PC-3 (cell line): ENCODE results near the gene SLC17A7. TPM values are rescaled to one million over a fixed set of nuclear protein-coding genes. Genes with fewer than 3 reads are reported as not detected.

Experiments used
- ATAC-seq: fragments of 200-7000 bp; cut with Tn5 transposase; 2 replicates; pipeline ENCODE4 v1.9.1; 2020; ENCODE audit warnings: mild to moderate bottlenecking, moderate library complexity
- BruUV-seq: library from RNA; stranded (reverse); fragments of 400-500 nt; replicated peaks from 2 replicates; lab custom pipeline; 2021; lab: Mats Ljungman, UMichigan
- CTCF ChIA-PET: fragments of 300-600 bp; sonication (Branson Sonifier 250); formaldehyde crosslinking; loops from one replicate; lab custom pipeline; 2022; ENCODE audit warnings: antibody characterized with exemption; lab: Charles Lee
- POLR2A ChIA-PET: fragments of 300-600 bp; sonication (Branson Sonifier 250); formaldehyde crosslinking; loops from one replicate; lab custom pipeline; 2022; ENCODE audit warnings: antibody characterized with exemption; ENCODE audit not compliant: unreplicated experiment; lab: Charles Lee
- DNase-seq: peaks from one replicate; pipeline ENCODE4 v3.0.0-alpha.2; 2015
- H2AFZ ChIP-seq: fragments of 300-600 bp; sonication (generic); 2 replicates; pipeline ENCODE4 v1.6.0; 2016; ENCODE audit warnings: antibody characterized with exemption, low read length
- H3F3A ChIP-seq: fragments of 300-600 bp; sonication (generic); one replicate; pipeline ENCODE4 v1.6.0; 2017; ENCODE audit warnings: antibody characterized with exemption, low read length, control low read depth, mild to moderate bottlenecking; ENCODE audit not compliant: unreplicated experiment
- H3K27ac ChIP-seq: fragments of 300-600 bp; sonication (generic); 2 replicates; pipeline ENCODE4 v1.5.1; 2016; ENCODE audit warnings: mild to moderate bottlenecking, low read length
- H3K27me3 ChIP-seq: fragments of 300-600 bp; sonication (generic); 2 replicates; pipeline ENCODE4 v1.6.1; 2016; ENCODE audit warnings: low read length, mixed read lengths
- H3K36me3 ChIP-seq: fragments of 300-600 bp; sonication (generic); 2 replicates; pipeline ENCODE4 v1.6.1; 2016; ENCODE audit warnings: low read depth, mixed run types, low read length, mixed read lengths
- H3K4me1 ChIP-seq: fragments of 300-600 bp; sonication (generic); 2 replicates; pipeline ENCODE4 v1.5.1; 2016; ENCODE audit warnings: low read length; ENCODE audit not compliant: insufficient read depth
- H3K4me2 ChIP-seq: fragments of 300-600 bp; sonication (generic); 2 replicates; pipeline ENCODE4 v1.6.0; 2016; ENCODE audit warnings: low read length
- H3K4me3 ChIP-seq: fragments of 300-600 bp; sonication (generic); 2 replicates; pipeline ENCODE4 v1.5.1; 2016; ENCODE audit warnings: mild to moderate bottlenecking, low read length, mixed read lengths
- H3K79me2 ChIP-seq: fragments of 300-600 bp; sonication (generic); 2 replicates; pipeline ENCODE4 v1.6.1; 2017; ENCODE audit warnings: low read length, mixed read lengths
- H3K9ac ChIP-seq: fragments of 300-600 bp; sonication (generic); 2 replicates; pipeline ENCODE4 v1.6.0; 2016; ENCODE audit warnings: mild to moderate bottlenecking, low read length
- H3K9me2 ChIP-seq: fragments of 300-600 bp; sonication (generic); replicated peaks from 2 replicates; pipeline ENCODE4 v1.6.1; 2016; ENCODE audit warnings: mixed run types, low read length, mixed read lengths
- H3K9me3 ChIP-seq: fragments of 300-600 bp; sonication (generic); 2 replicates; pipeline ENCODE4 v1.6.1; 2016; ENCODE audit warnings: low read length, mixed read lengths
- H4K20me1 ChIP-seq: fragments of 300-600 bp; sonication (generic); 2 replicates; pipeline ENCODE4 v1.6.1; 2016; ENCODE audit warnings: low read length, mixed read lengths
- EZH2 ChIP-seq: fragments of 300-600 bp; sonication (generic); IDR thresholded peaks from one replicate; pipeline ENCODE4 v1.6.1; 2017; ENCODE audit warnings: antibody characterized with exemption, mild to moderate bottlenecking, low read length; ENCODE audit not compliant: unreplicated experiment
- EZH2phosphoT487 ChIP-seq: fragments of 300-600 bp; sonication (generic); IDR thresholded peaks from 2 replicates; pipeline ENCODE4 v1.6.1; 2018; ENCODE audit warnings: mild to moderate bottlenecking, antibody characterized with exemption, low read length, borderline replicate concordance
- intact Hi-C: fragments of 100-400 bp; cut with micrococcal nuclease; formaldehyde crosslinking; loops from 2 replicates; pipeline ENCODE4 v1.9.0; 2023
- total RNA-seq: library from RNA; depleted of rRNA; stranded (reverse); fragments of >200 nt; gene quantifications from 2 replicates; pipeline ENCODE4 v1.2.3, GENCODE V29; 2014
- TF ChIP-seq, protein P1 (sequence below): fragments of 300-600 bp; sonication (generic); conservative IDR thresholded peaks from 2 replicates; pipeline ENCODE4 v1.5.1; 2017; ENCODE audit warnings: antibody characterized with exemption, low read depth, mild to moderate bottlenecking, low read length

Gene SLC17A7
- total RNA-seq, 1 experiment from 2014 or later, result 0.11 TPM

DNA sequence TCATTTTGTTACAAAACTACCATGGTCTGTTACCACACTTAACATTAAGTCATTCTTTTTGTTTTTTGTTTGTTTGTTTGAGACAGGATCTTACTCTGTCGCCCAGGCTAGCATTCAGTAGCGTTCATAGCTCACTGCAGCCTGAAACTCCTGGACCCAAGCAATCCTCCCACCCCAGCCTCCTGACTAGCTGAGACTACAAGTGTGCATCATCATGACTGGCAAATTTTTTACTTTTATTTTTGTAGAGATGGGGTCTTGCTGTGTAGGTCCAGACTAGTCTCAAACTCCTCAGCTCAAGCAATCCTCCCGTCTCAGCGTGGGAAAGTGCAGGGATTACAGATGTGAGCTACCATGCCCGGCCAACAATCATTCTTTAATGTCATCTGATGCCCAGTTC is 15.0 kb upstream of the SLC17A7 start:
- TF ChIP-seq EZH2 (no peak), EZH2phosphoT487 (no peak)
- TF ChIP-seq, protein P1, sequence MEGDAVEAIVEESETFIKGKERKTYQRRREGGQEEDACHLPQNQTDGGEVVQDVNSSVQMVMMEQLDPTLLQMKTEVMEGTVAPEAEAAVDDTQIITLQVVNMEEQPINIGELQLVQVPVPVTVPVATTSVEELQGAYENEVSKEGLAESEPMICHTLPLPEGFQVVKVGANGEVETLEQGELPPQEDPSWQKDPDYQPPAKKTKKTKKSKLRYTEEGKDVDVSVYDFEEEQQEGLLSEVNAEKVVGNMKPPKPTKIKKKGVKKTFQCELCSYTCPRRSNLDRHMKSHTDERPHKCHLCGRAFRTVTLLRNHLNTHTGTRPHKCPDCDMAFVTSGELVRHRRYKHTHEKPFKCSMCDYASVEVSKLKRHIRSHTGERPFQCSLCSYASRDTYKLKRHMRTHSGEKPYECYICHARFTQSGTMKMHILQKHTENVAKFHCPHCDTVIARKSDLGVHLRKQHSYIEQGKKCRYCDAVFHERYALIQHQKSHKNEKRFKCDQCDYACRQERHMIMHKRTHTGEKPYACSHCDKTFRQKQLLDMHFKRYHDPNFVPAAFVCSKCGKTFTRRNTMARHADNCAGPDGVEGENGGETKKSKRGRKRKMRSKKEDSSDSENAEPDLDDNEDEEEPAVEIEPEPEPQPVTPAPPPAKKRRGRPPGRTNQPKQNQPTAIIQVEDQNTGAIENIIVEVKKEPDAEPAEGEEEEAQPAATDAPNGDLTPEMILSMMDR, result no peak
- ChIA-PET POLR2A (no interaction called here), CTCF (no interaction called here)
- DNase-seq (no peak), ATAC-seq (no peak)
- H3K4me3 ChIP-seq, result no peak overlapping the region
- intact Hi-C loops, result no loop called here
- H3K36me3 ChIP-seq, result no peaks in the 10 kb centered on the region
- H3K79me2 ChIP-seq, result peaks cover 3% of the 10 kb centered on the region
- H3K27ac ChIP-seq, result no peak overlapping the region
- no peaks in the 10 kb centered on the region for H4K20me1 ChIP-seq
- no peak overlapping the region for H3K4me2 ChIP-seq
- BruUV-seq, result no TSS peak
- H3K9me2 ChIP-seq, result no peaks in the 10 kb centered on the region
- no peak overlapping the region for H3K9ac ChIP-seq
- no peaks in the 10 kb centered on the region for H3K27me3 ChIP-seq
- H2AFZ ChIP-seq, result no peak overlapping the region
- no peaks in the 10 kb centered on the region for H3F3A ChIP-seq
- H3K9me3 ChIP-seq, result no peaks in the 10 kb centered on the region
- no peaks in the 10 kb centered on the region for H3K4me1 ChIP-seq

- POLR2A ChIA-PET, result no interaction called here
- Histone ChIP-seq H3F3A (no peaks in the 10 kb centered on the region), H4K20me1 (no peaks in the 10 kb centered on the region), H3K4me2 (no peak overlapping the region), H3K27ac (no peak overlapping the region), H3K9me2 (no peaks in the 10 kb centered on the region), H3K4me3 (no peak overlapping the region), H3K36me3 (no peaks in the 10 kb centered on the region), H3K9me3 (no peaks in the 10 kb centered on the region), H3K79me2 (peaks cover 8% of the 10 kb centered on the region), H2AFZ (no peak overlapping the region), H3K9ac (no peak overlapping the region), H3K27me3 (no peaks in the 10 kb centered on the region), H3K4me1 (peaks cover under 1% of the 10 kb centered on the region; the same call in 1 of the 2 replicates)
- TF ChIP-seq EZH2phosphoT487 (no peak), EZH2 (no peak)
- TF ChIP-seq, protein P1, result no peak
- DNase-seq, result no peak
- intact Hi-C loops, result no loop called here
- no TSS peak for BruUV-seq
- CTCF ChIA-PET, result no interaction called here
- ATAC-seq, result no peak
Measured at GRCh38 chr19:49455773-49456172, 14.4 kb upstream of the SLC17A7 start.

DNA sequence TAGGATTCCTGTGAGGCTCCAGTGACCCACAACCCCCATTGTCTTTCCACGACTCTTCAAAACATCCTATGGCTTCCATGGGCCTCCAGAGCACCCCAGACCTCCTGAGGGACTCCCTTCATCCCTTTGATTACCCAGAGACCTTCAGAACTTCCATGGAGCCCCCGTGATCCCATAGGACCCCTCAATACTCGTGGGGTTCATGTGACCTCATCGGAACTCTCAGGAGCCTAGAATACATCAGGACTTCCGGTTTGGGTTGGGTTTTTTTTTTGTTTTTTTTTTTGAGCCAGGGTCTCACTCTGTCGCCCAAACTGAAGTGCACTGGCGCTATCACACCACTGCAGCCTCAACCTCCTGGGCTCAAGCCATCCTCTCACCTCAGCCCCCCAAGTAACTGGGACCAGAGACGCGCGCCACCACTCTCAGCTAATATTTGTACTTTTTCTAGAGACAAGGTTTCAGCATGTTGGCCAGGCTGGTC is 12.5 kb upstream of the SLC17A7 start:
- DNase-seq, result no peak
- CTCF ChIA-PET, result no interaction called here
- Histone ChIP-seq H2AFZ (no peak overlapping the region), H3K9ac (no peak overlapping the region), H3K79me2 (peaks cover 18% of the 10 kb centered on the region), H3K36me3 (no peaks in the 10 kb centered on the region), H4K20me1 (no peaks in the 10 kb centered on the region), H3F3A (no peaks in the 10 kb centered on the region), H3K9me2 (no peaks in the 10 kb centered on the region), H3K4me3 (no peak overlapping the region), H3K4me2 (no peak overlapping the region), H3K27me3 (no peaks in the 10 kb centered on the region), H3K27ac (no peak overlapping the region), H3K9me3 (no peaks in the 10 kb centered on the region), H3K4me1 (peaks cover 8% of the 10 kb centered on the region; the same call in 1 of the 2 replicates)
- TF ChIP-seq EZH2phosphoT487, result no peak
- TF ChIP-seq EZH2, result no peak
- TF ChIP-seq, protein P1, result no peak
- no peak for ATAC-seq
- intact Hi-C loops, result no loop called here
- POLR2A ChIA-PET, result no interaction called here
- no TSS peak for BruUV-seq
